WI38 (cell line): ENCODE data around the gene C16orf96.

Source experiments
- H3K4me3 ChIP-seq: 2 replicates; pipeline ENCODE4 v1.5.1; 2011; ENCODE audit warnings: low read depth, mild to moderate bottlenecking, control low read depth, low read length
- TF ChIP-seq, protein P1 (sequence below): IDR thresholded peaks from 2 replicates; pipeline ENCODE4 v1.5.1; 2012; ENCODE audit warnings: low read depth, mild to moderate bottlenecking, control low read depth, low read length

The C16orf96 gene

GRCh38 chr16:4556112-4556511 is at the start of gene C16orf96:
Gene C16orf96 (plus strand): TSS chr16:4556340. CDS start chr16:4556490, 150 bp downstream.
- TF ChIP-seq, protein P1, sequence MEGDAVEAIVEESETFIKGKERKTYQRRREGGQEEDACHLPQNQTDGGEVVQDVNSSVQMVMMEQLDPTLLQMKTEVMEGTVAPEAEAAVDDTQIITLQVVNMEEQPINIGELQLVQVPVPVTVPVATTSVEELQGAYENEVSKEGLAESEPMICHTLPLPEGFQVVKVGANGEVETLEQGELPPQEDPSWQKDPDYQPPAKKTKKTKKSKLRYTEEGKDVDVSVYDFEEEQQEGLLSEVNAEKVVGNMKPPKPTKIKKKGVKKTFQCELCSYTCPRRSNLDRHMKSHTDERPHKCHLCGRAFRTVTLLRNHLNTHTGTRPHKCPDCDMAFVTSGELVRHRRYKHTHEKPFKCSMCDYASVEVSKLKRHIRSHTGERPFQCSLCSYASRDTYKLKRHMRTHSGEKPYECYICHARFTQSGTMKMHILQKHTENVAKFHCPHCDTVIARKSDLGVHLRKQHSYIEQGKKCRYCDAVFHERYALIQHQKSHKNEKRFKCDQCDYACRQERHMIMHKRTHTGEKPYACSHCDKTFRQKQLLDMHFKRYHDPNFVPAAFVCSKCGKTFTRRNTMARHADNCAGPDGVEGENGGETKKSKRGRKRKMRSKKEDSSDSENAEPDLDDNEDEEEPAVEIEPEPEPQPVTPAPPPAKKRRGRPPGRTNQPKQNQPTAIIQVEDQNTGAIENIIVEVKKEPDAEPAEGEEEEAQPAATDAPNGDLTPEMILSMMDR = no peak
- no peak within 1 kb of the TSS for H3K4me3 ChIP-seq

DNA sequence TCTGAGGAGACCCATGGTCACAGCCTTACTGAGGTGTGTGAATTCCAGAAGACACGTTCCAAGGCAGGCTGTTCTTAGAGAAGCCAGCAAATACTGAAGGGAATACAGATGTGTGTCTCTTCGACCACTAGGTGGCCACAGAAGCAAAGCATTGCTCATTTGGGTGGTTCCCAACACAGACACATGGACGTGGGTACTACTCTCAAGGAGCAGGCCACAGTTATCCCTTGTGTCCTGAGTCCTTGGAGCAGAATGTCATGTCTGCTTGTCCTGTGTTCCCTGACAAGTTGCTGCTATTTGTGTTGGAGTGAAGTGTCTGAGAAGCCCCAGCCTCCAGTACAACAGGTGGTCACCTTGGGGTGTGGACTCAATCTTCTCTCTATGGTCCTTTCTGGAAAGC is 49.7 kb upstream of the C16orf96 start:
- TF ChIP-seq, protein P1 = peak; percentile 76
- no peak overlapping the region for H3K4me3 ChIP-seq

GRCh38 chr16:4507588-4508345 is 48.4 kb upstream of the C16orf96 start:
- TF ChIP-seq, protein P1 = no peak
- H3K4me3 ChIP-seq = no peak overlapping the region

- TF ChIP-seq, protein P1 = no peak
- no peak overlapping the region for H3K4me3 ChIP-seq
Observed at GRCh38 chr16:4508806-4509205, 47.3 kb upstream of the C16orf96 start.

GRCh38 chr16:4509420-4509819 is 46.7 kb upstream of the C16orf96 start:
- TF ChIP-seq, protein P1 = no peak
- no peak overlapping the region for H3K4me3 ChIP-seq

- TF ChIP-seq, protein P1 = no peak
- no peak overlapping the region for H3K4me3 ChIP-seq
Observed at GRCh38 chr16:4510131-4510530, 46.0 kb upstream of the C16orf96 start.

DNA sequence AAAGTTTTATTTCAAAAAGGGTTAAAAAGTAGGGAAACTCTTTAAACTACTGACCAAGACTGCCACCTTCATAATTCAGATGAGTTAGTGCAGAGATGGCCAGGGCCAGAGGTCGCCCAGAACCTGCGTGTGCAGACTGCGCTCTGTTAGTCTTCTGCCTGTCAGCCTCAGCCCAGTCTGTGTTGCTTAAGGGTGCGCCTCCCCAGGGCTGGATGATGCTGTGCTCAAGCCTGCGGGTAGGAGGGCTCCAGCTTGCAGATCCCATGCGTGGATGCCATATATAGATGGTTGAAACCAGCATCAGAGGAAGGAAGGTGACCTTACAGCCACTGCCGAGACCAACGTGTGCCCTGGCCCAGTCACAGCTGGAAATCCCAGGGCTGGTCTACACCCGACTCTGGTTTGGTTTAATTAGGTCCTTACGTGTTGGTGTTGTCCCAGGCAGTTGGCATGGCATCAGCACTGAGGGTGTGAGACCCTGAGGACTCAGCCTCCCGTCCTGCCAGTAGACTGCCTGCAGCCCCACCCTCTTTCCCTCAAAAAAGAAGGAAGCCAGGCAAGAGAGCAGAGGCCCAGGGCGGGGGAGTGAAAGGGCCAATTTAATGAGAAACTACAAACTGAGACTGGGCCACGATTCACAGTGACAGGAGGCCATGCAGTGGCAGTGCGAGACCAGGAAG is 45.3 kb upstream of the C16orf96 start:
- TF ChIP-seq, protein P1 = no peak
- H3K4me3 ChIP-seq = no peak overlapping the region
